K562 (cell line): ENCODE data around the gene TNFAIP1. TPM values are rescaled to one million over a fixed set of nuclear protein-coding genes. Genes with fewer than 3 reads are reported as not detected.

ENCODE experiments used
- BCOR ChIP-seq: fragments of 450-650 bp; IDR thresholded peaks from 2 replicates; pipeline ENCODE4 v1.6.1; 2016
- GATA2 ChIP-seq: sonication (generic); formaldehyde crosslinking; IDR thresholded peaks from 2 replicates; pipeline ENCODE4 v1.4.0; 2020; ENCODE audit warnings: mild to moderate bottlenecking, missing genetic modification reagents
- HMBOX1 ChIP-seq: sonication (generic); IDR thresholded peaks from 2 replicates; pipeline ENCODE4 v1.6.1; 2016
- HMG20A ChIP-seq: fragments of 450-650 bp; formaldehyde crosslinking; conservative IDR thresholded peaks from 2 replicates; pipeline ENCODE4 v1.4.0; 2020; ENCODE audit warnings: mild to moderate bottlenecking, mixed read lengths
- PTBP1 ChIP-seq: fragments of 200-400 bp; formaldehyde crosslinking; IDR thresholded peaks from 2 replicates; pipeline ENCODE4 v1.6.1; 2017; ENCODE audit warnings: low read depth, low read length
- SNIP1 ChIP-seq: fragments of 450-650 bp; IDR thresholded peaks from 2 replicates; pipeline ENCODE4 v1.7.1; 2017; ENCODE audit warnings: low read depth, mild to moderate bottlenecking
- SOX6 ChIP-seq: fragments of 450-650 bp; IDR thresholded peaks from 2 replicates; pipeline ENCODE4 v1.6.1; 2014; ENCODE audit warnings: mild to moderate bottlenecking
- YY1 ChIP-seq, 3 experiments: IDR thresholded peaks; 2 replicates each; pipeline ENCODE4 v1.6.1; 2011; ENCODE audit warnings: low read length in 2 of 3, mild to moderate bottlenecking in 2 of 3, moderate library complexity in 2 of 3, borderline replicate concordance in 1 of 3, control low read depth in 1 of 3, low read depth in 1 of 3; ENCODE audit not compliant: insufficient read depth in 3 of 3, insufficient replicate concordance in 2 of 3, control insufficient read depth in 1 of 3, insufficient read length in 1 of 3; ENCODE audit errors: extremely low read depth in 1 of 3
- polyA plus RNA-seq, 8 experiments: library from polyadenylated mRNA; depleted of rRNA in 4 of 8; stranded (reverse) in 5 of 8; unstranded in 3 of 8; fragments of >200 nt; fragmentation: Nextera tagmentation in 2 of 8; fragmentation: Illumina TruSeq in 1 of 8; extraction: Ambion mirVana in 2 of 8; extraction: Trizol in 1 of 8; gene quantifications; 2 replicates each; pipeline versions ENCODE4 v1.2.1 to v1.2.3, GENCODE V29; 2011 to 2014; ENCODE audit warnings: inconsistent platforms in 1 of 8, missing spikeins in 1 of 8
- total RNA-seq, 7 experiments: library from RNA; depleted of rRNA in 6 of 7; stranded (reverse); fragments of >200 nt in 6 of 7; fragmentation: Illumina TruSeq in 2 of 7; extraction: Trizol in 2 of 7; gene quantifications; 2 replicates each; pipeline versions ENCODE4 v1.2.1 to v1.2.3, GENCODE V29; 2011 to 2021; ENCODE audit warnings: low replicate concordance in 1 of 7
- TF ChIP-seq, protein P1 (sequence below): fragments of 450-650 bp; IDR thresholded peaks from 2 replicates; pipeline ENCODE4 v1.6.1; 2016; ENCODE audit warnings: mild to moderate bottlenecking, moderate library complexity
- TF ChIP-seq, protein P2 (sequence below), 2 experiments: IDR thresholded peaks in 1 of 2; conservative IDR thresholded peaks in 1 of 2; 2 replicates each; pipeline ENCODE4 v1.6.1; 2016; ENCODE audit warnings: low read depth in 2 of 2, mild to moderate bottlenecking in 1 of 2, missing compliant biosample characterization in 1 of 2, missing genetic modification characterization in 1 of 2, moderate library complexity in 1 of 2

The TNFAIP1 gene
- total and polyA plus RNA-seq, 9 of the 15 experiments (the other 6 are each of a cell fraction or from before 2014, with no cell fraction given) = 2.1 to 20.1 (median 8.2) TPM

GRCh38 chr17:28315846-28316705, 19.5 kb upstream of the TNFAIP1 start (continued):
- TF ChIP-seq, protein P1, sequence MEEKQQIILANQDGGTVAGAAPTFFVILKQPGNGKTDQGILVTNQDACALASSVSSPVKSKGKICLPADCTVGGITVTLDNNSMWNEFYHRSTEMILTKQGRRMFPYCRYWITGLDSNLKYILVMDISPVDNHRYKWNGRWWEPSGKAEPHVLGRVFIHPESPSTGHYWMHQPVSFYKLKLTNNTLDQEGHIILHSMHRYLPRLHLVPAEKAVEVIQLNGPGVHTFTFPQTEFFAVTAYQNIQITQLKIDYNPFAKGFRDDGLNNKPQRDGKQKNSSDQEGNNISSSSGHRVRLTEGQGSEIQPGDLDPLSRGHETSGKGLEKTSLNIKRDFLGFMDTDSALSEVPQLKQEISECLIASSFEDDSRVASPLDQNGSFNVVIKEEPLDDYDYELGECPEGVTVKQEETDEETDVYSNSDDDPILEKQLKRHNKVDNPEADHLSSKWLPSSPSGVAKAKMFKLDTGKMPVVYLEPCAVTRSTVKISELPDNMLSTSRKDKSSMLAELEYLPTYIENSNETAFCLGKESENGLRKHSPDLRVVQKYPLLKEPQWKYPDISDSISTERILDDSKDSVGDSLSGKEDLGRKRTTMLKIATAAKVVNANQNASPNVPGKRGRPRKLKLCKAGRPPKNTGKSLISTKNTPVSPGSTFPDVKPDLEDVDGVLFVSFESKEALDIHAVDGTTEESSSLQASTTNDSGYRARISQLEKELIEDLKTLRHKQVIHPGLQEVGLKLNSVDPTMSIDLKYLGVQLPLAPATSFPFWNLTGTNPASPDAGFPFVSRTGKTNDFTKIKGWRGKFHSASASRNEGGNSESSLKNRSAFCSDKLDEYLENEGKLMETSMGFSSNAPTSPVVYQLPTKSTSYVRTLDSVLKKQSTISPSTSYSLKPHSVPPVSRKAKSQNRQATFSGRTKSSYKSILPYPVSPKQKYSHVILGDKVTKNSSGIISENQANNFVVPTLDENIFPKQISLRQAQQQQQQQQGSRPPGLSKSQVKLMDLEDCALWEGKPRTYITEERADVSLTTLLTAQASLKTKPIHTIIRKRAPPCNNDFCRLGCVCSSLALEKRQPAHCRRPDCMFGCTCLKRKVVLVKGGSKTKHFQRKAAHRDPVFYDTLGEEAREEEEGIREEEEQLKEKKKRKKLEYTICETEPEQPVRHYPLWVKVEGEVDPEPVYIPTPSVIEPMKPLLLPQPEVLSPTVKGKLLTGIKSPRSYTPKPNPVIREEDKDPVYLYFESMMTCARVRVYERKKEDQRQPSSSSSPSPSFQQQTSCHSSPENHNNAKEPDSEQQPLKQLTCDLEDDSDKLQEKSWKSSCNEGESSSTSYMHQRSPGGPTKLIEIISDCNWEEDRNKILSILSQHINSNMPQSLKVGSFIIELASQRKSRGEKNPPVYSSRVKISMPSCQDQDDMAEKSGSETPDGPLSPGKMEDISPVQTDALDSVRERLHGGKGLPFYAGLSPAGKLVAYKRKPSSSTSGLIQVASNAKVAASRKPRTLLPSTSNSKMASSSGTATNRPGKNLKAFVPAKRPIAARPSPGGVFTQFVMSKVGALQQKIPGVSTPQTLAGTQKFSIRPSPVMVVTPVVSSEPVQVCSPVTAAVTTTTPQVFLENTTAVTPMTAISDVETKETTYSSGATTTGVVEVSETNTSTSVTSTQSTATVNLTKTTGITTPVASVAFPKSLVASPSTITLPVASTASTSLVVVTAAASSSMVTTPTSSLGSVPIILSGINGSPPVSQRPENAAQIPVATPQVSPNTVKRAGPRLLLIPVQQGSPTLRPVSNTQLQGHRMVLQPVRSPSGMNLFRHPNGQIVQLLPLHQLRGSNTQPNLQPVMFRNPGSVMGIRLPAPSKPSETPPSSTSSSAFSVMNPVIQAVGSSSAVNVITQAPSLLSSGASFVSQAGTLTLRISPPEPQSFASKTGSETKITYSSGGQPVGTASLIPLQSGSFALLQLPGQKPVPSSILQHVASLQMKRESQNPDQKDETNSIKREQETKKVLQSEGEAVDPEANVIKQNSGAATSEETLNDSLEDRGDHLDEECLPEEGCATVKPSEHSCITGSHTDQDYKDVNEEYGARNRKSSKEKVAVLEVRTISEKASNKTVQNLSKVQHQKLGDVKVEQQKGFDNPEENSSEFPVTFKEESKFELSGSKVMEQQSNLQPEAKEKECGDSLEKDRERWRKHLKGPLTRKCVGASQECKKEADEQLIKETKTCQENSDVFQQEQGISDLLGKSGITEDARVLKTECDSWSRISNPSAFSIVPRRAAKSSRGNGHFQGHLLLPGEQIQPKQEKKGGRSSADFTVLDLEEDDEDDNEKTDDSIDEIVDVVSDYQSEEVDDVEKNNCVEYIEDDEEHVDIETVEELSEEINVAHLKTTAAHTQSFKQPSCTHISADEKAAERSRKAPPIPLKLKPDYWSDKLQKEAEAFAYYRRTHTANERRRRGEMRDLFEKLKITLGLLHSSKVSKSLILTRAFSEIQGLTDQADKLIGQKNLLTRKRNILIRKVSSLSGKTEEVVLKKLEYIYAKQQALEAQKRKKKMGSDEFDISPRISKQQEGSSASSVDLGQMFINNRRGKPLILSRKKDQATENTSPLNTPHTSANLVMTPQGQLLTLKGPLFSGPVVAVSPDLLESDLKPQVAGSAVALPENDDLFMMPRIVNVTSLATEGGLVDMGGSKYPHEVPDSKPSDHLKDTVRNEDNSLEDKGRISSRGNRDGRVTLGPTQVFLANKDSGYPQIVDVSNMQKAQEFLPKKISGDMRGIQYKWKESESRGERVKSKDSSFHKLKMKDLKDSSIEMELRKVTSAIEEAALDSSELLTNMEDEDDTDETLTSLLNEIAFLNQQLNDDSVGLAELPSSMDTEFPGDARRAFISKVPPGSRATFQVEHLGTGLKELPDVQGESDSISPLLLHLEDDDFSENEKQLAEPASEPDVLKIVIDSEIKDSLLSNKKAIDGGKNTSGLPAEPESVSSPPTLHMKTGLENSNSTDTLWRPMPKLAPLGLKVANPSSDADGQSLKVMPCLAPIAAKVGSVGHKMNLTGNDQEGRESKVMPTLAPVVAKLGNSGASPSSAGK = no peak
- TF ChIP-seq BCOR (peak; percentile 73), PTBP1 (no peak), SNIP1 (no peak), SOX6 (no peak), GATA2 (CRISPR knock-in tag) (no peak), YY1 (IDR thresholded peaks at IDR 0.05; ENCODE audit: borderline replicate concordance in 1 of 3, control insufficient read depth in 1 of 3, extremely low read depth in 1 of 3, insufficient read depth in 3 of 3, insufficient read length in 1 of 3, insufficient replicate concordance in 2 of 3, low read depth in 1 of 3, low read length in 2 of 3) (peak in 1 of 3 experiments; percentile 28), HMBOX1 (0 out of 2 replicates have a peak, but pooled peaks have one; percentile 29), HMG20A (CRISPR knock-in tag) (no peak)
- TF ChIP-seq, protein P2, sequence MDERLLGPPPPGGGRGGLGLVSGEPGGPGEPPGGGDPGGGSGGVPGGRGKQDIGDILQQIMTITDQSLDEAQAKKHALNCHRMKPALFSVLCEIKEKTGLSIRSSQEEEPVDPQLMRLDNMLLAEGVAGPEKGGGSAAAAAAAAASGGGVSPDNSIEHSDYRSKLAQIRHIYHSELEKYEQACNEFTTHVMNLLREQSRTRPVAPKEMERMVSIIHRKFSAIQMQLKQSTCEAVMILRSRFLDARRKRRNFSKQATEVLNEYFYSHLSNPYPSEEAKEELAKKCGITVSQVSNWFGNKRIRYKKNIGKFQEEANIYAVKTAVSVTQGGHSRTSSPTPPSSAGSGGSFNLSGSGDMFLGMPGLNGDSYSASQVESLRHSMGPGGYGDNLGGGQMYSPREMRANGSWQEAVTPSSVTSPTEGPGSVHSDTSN (CRISPR knock-in tag; IDR thresholded peaks at IDR 0.05; ENCODE audit: low read depth) = no peak
- TF ChIP-seq, protein P2 (tag; conservative IDR thresholded peaks at IDR 0.05; ENCODE audit: low read depth) = peak; percentile 70
